GM21360 (cell line): Measurements from ENCODE around the gene MARCOL.
"Not testable (repeated sequence)": the region's sequence is repeated elsewhere in the genome, so short reads cannot be mapped to it uniquely, and the experiment has no call there.

Source experiments
- ATAC-seq: cut with Tn5 transposase; IDR thresholded peaks from one replicate; pipeline ENCODE4 v1.9.1; 2021; ENCODE audit warnings: mild to moderate bottlenecking, moderate library complexity; ENCODE audit not compliant: unreplicated experiment

MARCOL gene

DNA sequence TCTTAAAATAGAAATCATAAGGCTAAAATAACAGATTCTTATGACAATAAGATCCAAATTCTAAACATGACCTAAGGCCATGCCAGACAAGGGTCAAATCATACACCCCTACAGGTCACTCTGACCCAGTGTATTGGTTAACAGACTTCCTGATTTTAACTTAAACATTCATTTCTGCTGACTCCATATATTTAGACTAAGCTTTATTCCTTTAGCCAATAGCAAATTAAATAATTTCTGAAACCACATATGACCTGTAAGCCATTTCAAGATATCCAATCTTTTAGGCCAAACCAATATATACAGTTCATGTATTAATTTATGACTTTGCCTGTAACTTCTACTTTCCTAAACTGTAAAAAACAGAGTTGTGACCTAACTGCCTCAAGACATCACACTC lies 22.9 kb downstream of the MARCOL start:
- ATAC-seq = no peak

GRCh38 chr5:148267962-148268361 lies 29.6 kb downstream of the MARCOL start:
- no peak for ATAC-seq

DNA sequence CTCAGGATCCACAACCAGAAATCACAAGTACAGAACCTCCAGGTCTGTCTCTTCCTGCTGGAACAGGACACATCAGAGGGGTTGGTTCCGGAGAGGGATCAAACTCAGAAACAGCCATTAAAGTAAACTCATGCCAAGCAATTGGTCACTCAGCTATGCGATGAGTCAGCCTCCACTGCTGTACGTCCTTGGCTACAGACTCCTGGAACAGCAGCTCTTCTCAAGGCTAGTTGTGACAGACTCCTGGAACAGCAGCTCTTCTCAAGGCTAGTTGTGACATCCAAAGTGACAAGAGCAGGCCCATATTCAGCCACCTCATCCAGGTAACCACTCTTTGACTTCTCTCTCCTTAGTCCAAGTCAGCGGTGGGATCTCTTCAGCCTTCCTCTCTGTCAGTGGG lies 30.2 kb downstream of the MARCOL start, which contains the start of gene SPINK13:
SPINK13 (plus strand) TSS at position 229 of the 400 bp plus-strand sequence. CDS start 1,279 bp downstream, outside the sequence.
- ATAC-seq = no peak

GRCh38 chr5:148275129-148275528 lies 36.8 kb downstream of the MARCOL start:
- ATAC-seq = not testable (repeated sequence)

- ATAC-seq = not testable (repeated sequence)
Measured at GRCh38 chr5:148280893-148281292, 42.6 kb downstream of the MARCOL start.

DNA sequence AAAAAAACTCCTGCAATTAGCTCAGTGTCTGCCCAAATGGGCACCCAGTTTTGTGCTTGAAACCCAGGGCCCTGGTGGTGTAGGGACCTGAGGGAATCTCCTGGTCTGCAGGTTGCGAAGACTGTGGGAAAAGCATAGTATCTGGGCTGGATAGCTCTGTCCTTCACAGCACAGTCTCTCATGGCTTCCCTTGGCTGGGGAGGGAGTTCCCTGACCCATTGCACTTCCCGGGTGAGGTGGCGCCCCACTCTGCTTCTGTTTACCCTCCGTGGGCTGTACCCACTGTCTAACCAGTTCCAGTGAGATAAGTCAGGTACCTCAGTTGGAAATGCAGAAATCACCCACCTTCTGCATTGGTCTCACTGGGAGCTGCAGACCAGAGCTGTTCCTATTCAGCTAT lies 43.0 kb downstream of the MARCOL start:
- ATAC-seq = not testable (repeated sequence)

GRCh38 chr5:148290271-148291195 lies 52.2 kb downstream of the MARCOL start:
- ATAC-seq = no peak
